GM12865 (cell line): ENCODE results near the gene SAFB2.
"Not testable (repeated sequence)": the region's sequence is repeated elsewhere in the genome, so short reads cannot be mapped to it uniquely, and the experiment has no call there.

Experiments
- DNase-seq: peaks from one replicate; pipeline ENCODE4 v3.0.0; 2010; ENCODE audit warnings: low read depth
- H3K4me3 ChIP-seq: 2 replicates; pipeline ENCODE4 v1.5.1; 2011; ENCODE audit warnings: mild to moderate bottlenecking, low read depth, low read length, control low read depth
- CTCF ChIP-seq: IDR thresholded peaks from 2 replicates; pipeline ENCODE4 v1.5.1; 2011; ENCODE audit warnings: low read length, control low read depth, low read depth, inconsistent platforms; ENCODE audit not compliant: insufficient read depth; ENCODE audit errors: missing control alignments

The SAFB2 gene

GRCh38 chr19:5609881-5610448 is 12.6 kb downstream of the SAFB2 start:
- no peak for TF ChIP-seq CTCF

GRCh38 chr19:5608766-5609165 is 13.8 kb downstream of the SAFB2 start:
- H3K4me3 ChIP-seq, DNase-seq: not testable (repeated sequence)

More at GRCh38 chr19:5609881-5610448, 12.6 kb downstream of the SAFB2 start:
- no peak for DNase-seq
- H3K4me3 ChIP-seq, result no peak overlapping the region

GRCh38 chr19:5608291-5608690 is 14.3 kb downstream of the SAFB2 start:
- no peak for DNase-seq
- no peak for TF ChIP-seq CTCF
- H3K4me3 ChIP-seq, result no peak overlapping the region

- no peak overlapping the region for H3K4me3 ChIP-seq
- no peak for TF ChIP-seq CTCF
- DNase-seq, result no peak
These were observed 15.0 kb downstream of the SAFB2 start for GRCh38 chr19:5607318-5608275.

GRCh38 chr19:5605362-5605761 is 17.2 kb downstream of the SAFB2 start:
- no peak for TF ChIP-seq CTCF
- DNase-seq, result no peak

GRCh38 chr19:5603626-5604025 is 18.9 kb downstream of the SAFB2 start:
- TF ChIP-seq CTCF, result no peak
- no peak overlapping the region for H3K4me3 ChIP-seq
- no peak for DNase-seq

More at GRCh38 chr19:5605362-5605761, 17.2 kb downstream of the SAFB2 start:
- H3K4me3 ChIP-seq, result no peak overlapping the region

- no peak for DNase-seq
- no peak for TF ChIP-seq CTCF
- H3K4me3 ChIP-seq, result no peak overlapping the region
These were observed 21.8 kb downstream of the SAFB2 start for GRCh38 chr19:5600797-5601196.
